CD4-positive, alpha-beta memory T cell (primary cell): ENCODE measurements around the gene ZNF529. TPM values are rescaled to one million over a fixed set of nuclear protein-coding genes. Genes with fewer than 3 reads are reported as not detected.
"Not testable (repeated sequence)": the region's sequence is repeated elsewhere in the genome, so short reads cannot be mapped to it uniquely, and the experiment has no call there.

Experiments
- CTCF ChIA-PET: fragments of 350-600 bp; sonication (Branson Sonifier 250); formaldehyde crosslinking; loops from one replicate; lab custom pipeline; 2021; ENCODE audit warnings: inconsistent platforms; ENCODE audit not compliant: partially characterized antibody; lab: Charles Lee
- POLR2A ChIA-PET: fragments of 350-600 bp; sonication (Branson Sonifier 250); formaldehyde crosslinking; loops from one replicate; lab custom pipeline; 2021; ENCODE audit not compliant: partially characterized antibody; lab: Charles Lee
- DNase-seq, 5 donors: peaks; one replicate each; pipeline versions ENCODE4 v3.0.0 to v3.0.0-alpha.2; 2020 to 2022; ENCODE audit warnings: mixed read lengths in 1 of 5
- H3K27ac ChIP-seq: one replicate; pipeline ENCODE4 v1.7.0; 2013; ENCODE audit warnings: low read depth, low read length
- H3K27me3 ChIP-seq: 2 replicates; pipeline ENCODE4 v1.7.0; 2013; ENCODE audit warnings: mild to moderate bottlenecking, low read length, moderate library complexity; ENCODE audit not compliant: insufficient read depth
- H3K36me3 ChIP-seq: 2 replicates; pipeline ENCODE4 v1.7.0; 2013; ENCODE audit warnings: mild to moderate bottlenecking, low read length, moderate library complexity; ENCODE audit not compliant: insufficient read depth
- H3K4me1 ChIP-seq: 2 replicates; pipeline ENCODE4 v1.7.0; 2013; ENCODE audit warnings: mild to moderate bottlenecking, low read length, moderate library complexity; ENCODE audit not compliant: insufficient read depth
- H3K4me3 ChIP-seq, 2 donors: one replicate each; pipeline ENCODE4 v1.7.0; 2013; ENCODE audit warnings: low read length in 2 of 2, mild to moderate bottlenecking in 1 of 2
- H3K9me3 ChIP-seq, 2 donors: one replicate each; pipeline ENCODE4 v1.7.0; 2013; ENCODE audit warnings: low read length in 2 of 2, control low read depth in 1 of 2; ENCODE audit not compliant: control insufficient read depth in 1 of 2
- H3K27ac Mint-ChIP-seq, 7 donors: one replicate each; pipeline ENCODE4 v1.8.0; 2020 to 2021; ENCODE audit warnings: mixed read lengths in 7 of 7, mild to moderate bottlenecking in 6 of 7, inconsistent platforms in 3 of 7, moderate library complexity in 3 of 7
- H3K27me3 Mint-ChIP-seq, 2 donors: one replicate each; pipeline ENCODE4 v1.8.0; 2020 to 2021; ENCODE audit warnings: mixed read lengths in 2 of 2
- H3K36me3 Mint-ChIP-seq, 2 donors: one replicate each; pipeline ENCODE4 v1.8.0; 2020 to 2021; ENCODE audit warnings: mixed read lengths in 2 of 2, inconsistent platforms in 1 of 2, mild to moderate bottlenecking in 1 of 2
- H3K4me1 Mint-ChIP-seq, 4 donors: one replicate each; pipeline ENCODE4 v1.8.0; 2020 to 2021; ENCODE audit warnings: mixed read lengths in 4 of 4, mild to moderate bottlenecking in 1 of 4
- H3K4me3 Mint-ChIP-seq, 8 donors: one replicate each; pipeline ENCODE4 v1.8.0; 2020 to 2021; ENCODE audit warnings: mixed read lengths in 8 of 8, mild to moderate bottlenecking in 7 of 8, moderate library complexity in 6 of 8, inconsistent platforms in 3 of 8
- H3K9me3 Mint-ChIP-seq, 8 donors: one replicate each; pipeline ENCODE4 v1.8.0; 2020 to 2021; ENCODE audit warnings: mixed read lengths in 8 of 8, mild to moderate bottlenecking in 5 of 8, inconsistent platforms in 3 of 8, moderate library complexity in 1 of 8
- intact Hi-C: fragments of 100-400 bp; cut with micrococcal nuclease; formaldehyde crosslinking; loops from one replicate; pipeline ENCODE4 v1.15.1; 2023
- polyA plus RNA-seq, 2 donors: library from polyadenylated mRNA; unstranded; fragments of 300-500 nt; fragmentation: Illumina TruSeq; gene quantifications; one replicate each; pipeline ENCODE4 v1.2.3, GENCODE V29; 2021
- total RNA-seq, 2 experiments: library from RNA; stranded (reverse); gene quantifications; one replicate each; pipeline ENCODE4 v1.2.3, GENCODE V29; 2021

The ZNF529 gene
- total RNA-seq = 10 to 100 TPM; 32.8 to 33.5 TPM
- polyA plus RNA-seq = 1 to 10 TPM; 7.9 to 8.8 TPM

DNA sequence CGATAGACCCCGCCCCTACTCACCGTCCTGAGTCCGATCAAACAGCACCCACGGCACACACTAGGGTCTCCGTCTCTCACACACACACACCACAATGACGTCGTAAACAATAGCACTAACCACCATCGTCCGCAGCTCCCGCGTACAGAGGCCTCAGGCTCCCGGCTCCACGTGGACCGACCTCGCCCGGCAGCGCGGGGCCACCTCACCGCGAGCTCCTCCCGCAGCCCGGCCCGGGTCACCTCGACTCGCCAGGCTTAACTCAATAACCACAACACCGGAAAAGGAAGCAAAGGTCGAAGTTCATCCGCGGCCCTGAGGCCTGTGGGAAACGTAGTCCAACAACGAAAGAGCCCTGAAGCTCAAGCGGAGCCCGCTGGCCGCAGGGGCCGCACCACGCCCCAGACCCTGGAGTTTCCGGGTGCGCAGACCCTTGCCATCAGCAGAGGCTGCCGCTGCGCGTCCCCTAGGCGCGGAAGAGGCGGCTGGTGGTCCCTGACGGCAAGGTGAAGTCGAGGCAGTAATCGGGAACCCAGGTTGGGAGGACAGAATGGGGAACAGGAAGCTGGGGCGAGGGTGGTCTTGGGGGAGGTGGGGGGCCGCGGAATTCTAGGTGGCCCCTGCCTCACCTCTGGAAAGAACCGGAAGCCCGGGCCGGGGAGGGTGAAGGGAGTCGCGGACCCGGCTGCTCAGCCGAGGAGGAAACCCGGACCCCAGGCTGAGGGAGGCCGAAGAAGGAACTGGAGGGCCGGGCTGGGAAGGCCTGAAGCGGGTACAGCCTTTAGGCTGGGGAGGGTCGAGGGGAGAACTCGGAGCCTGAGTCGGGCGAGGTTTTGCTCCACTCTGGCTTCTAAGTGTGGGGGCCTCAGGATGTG is at the start of gene ZNF529:
TSS of gene ZNF529 (minus strand) at position 273 of the 875 bp plus-strand sequence. CDS start 946 bp downstream, outside the sequence.
- intact Hi-C loops = loop anchor here (1.0 to 10.0 kb wide), 6 partner anchors 32 to 896 kb away; partner anchors contain the start of genes ZNF260, ZNF382, ZNF461 and ZNF566
- Mint-ChIP-seq H3K36me3 (peaks cover 47 to 58% of the 10 kb centered on the region in 2 donors), H3K27ac (peak within 1 kb of the TSS; percentile 93 to 100 (median 98)), H3K9me3 (peaks cover 0 to 26% (median 8%) of the 10 kb centered on the region in 8 donors), H3K4me1 (peaks cover 25 to 39% (median 34%) of the 10 kb centered on the region in 4 donors), H3K4me3 (peak within 1 kb of the TSS; percentile 89 to 98 (median 96)), H3K27me3 (no peaks in the 10 kb centered on the region)
- Histone ChIP-seq H3K27me3 (no peaks in the 10 kb centered on the region), H3K36me3 (peaks cover 10% of the 10 kb centered on the region), H3K4me3 (peak within 1 kb of the TSS; percentile 70 to 86), H3K27ac (peak within 1 kb of the TSS; percentile 95), H3K9me3 (no peaks in the 10 kb centered on the region), H3K4me1 (peaks cover 22% of the 10 kb centered on the region)
- CTCF ChIA-PET = no interaction called here
- POLR2A ChIA-PET = interaction anchor here (0.6 to 2.9 kb wide), 18 partner anchors 12 to 1710 kb away, joined by 3 to 40 read pairs (median 4); partner anchors contain the start of genes POLR2I, TBCB, ZFP14 and ZNF146
- DNase-seq = peak; percentile 86 to 98 (median 89)

DNA sequence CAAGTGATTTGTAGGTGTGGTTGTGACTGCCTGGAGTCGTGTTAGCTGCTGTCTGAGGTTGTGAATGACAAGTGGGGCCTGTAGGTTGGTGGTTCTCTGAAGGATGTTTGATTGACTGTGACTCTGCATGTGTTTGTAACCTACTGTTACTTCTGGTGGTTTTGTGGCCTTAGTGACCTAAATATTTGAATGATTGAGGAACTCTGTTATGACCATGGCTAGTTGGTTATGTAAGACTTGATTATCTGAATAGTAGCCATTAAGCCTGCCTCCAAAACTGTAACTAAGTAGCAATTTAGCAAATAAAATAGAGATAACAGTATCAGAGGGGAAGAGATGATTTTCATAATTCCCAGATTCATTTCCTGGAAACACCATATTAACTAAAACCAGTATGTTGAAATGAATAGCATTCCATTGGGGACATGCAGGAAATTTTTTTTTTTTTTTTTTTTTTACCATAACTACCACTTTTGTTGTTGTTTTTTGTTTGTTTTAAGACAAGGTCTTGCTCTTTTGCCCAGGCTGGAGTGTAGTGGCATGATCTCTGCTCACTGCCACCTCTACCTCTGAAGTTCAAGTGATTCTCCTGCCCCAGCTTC is 32.9 kb upstream of the ZNF529 start:
- H3K27me3 ChIP-seq = no peaks in the 10 kb centered on the region
- no peak for DNase-seq
- peaks cover 16% of the 10 kb centered on the region for H3K4me1 ChIP-seq
- no peaks in the 10 kb centered on the region for H3K36me3 ChIP-seq
- ChIA-PET POLR2A (interaction anchor here (0.7 to 2.6 kb wide), 21 partner anchors 9 to 901 kb away, joined by 3 to 40 read pairs (median 6); partner anchors contain the start of genes ZFP14, ZNF146, ZNF260 and ZNF345), CTCF (interaction anchor here (1.5 kb wide), 1 partner anchor 78 kb away, joined by 8 read pairs; the partner anchor contains the start of gene ZNF260)
- peaks cover 0 to 26% (median 8%) of the 10 kb centered on the region in 8 donors for H3K9me3 Mint-ChIP-seq
- peaks cover 42 to 43% of the 10 kb centered on the region in 2 donors for H3K36me3 Mint-ChIP-seq
- H3K27ac ChIP-seq = peak overlapping the region; percentile 91
- H3K9me3 ChIP-seq = no peaks in the 10 kb centered on the region
- intact Hi-C loops = loop anchor here (1.0 to 10.0 kb wide), 9 partner anchors 33 to 473 kb away; partner anchors contain the start of genes ZNF146, ZNF260, ZNF420 and ZNF461
- peak overlapping the region; percentile 82 to 98 (median 92) for H3K27ac Mint-ChIP-seq
- H3K4me3 ChIP-seq = peak overlapping the region; percentile 32 to 85
- peak overlapping the region; percentile 90 to 99 (median 96) for H3K4me3 Mint-ChIP-seq
- peaks cover 17 to 33% (median 23%) of the 10 kb centered on the region in 4 donors for H3K4me1 Mint-ChIP-seq
- H3K27me3 Mint-ChIP-seq = peaks cover 0 to 1% of the 10 kb centered on the region in 2 donors

DNA sequence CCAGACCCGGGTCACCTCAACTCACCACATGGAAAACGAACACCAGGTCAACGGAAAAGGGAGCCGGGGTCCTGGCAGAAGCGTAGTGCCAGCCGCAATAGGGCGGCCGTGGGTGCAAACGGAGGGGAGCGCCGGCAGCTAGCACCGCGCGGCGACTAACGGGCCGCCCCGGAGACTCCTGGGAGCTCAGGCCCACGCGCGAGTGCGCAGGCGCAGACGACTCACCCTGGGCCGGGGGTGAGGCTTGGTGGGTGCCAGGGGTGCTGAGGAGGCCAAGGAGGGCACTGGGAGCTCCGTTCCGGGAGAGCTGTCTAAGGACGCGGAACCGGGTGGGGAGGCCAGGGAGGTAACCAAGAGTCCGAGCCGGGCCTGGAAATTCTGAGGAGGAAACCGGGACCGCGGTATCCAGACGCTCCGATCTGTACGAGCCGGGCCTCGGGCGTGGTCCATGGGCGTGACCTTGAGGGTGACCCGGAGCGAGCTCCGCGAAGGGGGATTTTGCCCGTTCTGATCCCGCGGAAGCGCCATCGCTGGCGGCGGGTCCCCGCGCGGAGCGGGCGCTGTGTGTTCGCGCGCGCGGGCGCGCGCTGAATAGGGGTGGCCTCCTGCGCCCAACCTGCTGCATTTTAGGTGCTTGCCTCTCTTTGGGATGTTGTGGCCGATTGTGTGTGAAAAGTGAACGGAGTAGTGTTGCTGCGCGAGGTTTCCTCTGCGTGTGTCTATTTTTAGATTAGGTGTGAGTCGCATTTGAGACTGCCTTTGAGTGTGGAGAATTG is 32.2 kb upstream of the ZNF529 start, which contains the start of gene ZNF382:
TSS of gene ZNF382 (plus strand) at position 213 of the 776 bp plus-strand sequence. CDS start 4,602 bp downstream, outside the sequence.
- H3K4me3 ChIP-seq = peak within 1 kb of the TSS; percentile 32 to 85
- POLR2A ChIA-PET = interaction anchor here (0.6 to 2.6 kb wide), 28 partner anchors 9 to 1052 kb away, joined by 3 to 40 read pairs (median 5); partner anchors contain the start of genes ZFP14, ZNF146, ZNF260 and ZNF345
- peak within 1 kb of the TSS; percentile 90 to 99 (median 96) for H3K4me3 Mint-ChIP-seq
- peaks cover 0 to 26% (median 6%) of the 10 kb centered on the region in 8 donors for H3K9me3 Mint-ChIP-seq
- H3K36me3 ChIP-seq = no peaks in the 10 kb centered on the region
- peaks cover 17 to 33% (median 23%) of the 10 kb centered on the region in 4 donors for H3K4me1 Mint-ChIP-seq
- no peaks in the 10 kb centered on the region for H3K9me3 ChIP-seq
- H3K27me3 ChIP-seq = no peaks in the 10 kb centered on the region
- peaks cover 0 to 1% of the 10 kb centered on the region in 2 donors for H3K27me3 Mint-ChIP-seq
- intact Hi-C loops = loop anchor here (1.0 to 10.0 kb wide), 9 partner anchors 32 to 474 kb away; partner anchors contain the start of genes ZNF146, ZNF260, ZNF420 and ZNF461
- H3K27ac Mint-ChIP-seq = peak within 1 kb of the TSS; percentile 82 to 98 (median 92)
- peaks cover 35 to 40% of the 10 kb centered on the region in 2 donors for H3K36me3 Mint-ChIP-seq
- DNase-seq = peak; percentile 85 to 89 (median 86)
- peak within 1 kb of the TSS; percentile 91 for H3K27ac ChIP-seq
- peaks cover 16% of the 10 kb centered on the region for H3K4me1 ChIP-seq
- CTCF ChIA-PET = interaction anchor here (0.9 to 1.5 kb wide), 2 partner anchors 26 to 77 kb away, joined by 3 to 8 read pairs; partner anchors contain the start of gene ZNF260

DNA sequence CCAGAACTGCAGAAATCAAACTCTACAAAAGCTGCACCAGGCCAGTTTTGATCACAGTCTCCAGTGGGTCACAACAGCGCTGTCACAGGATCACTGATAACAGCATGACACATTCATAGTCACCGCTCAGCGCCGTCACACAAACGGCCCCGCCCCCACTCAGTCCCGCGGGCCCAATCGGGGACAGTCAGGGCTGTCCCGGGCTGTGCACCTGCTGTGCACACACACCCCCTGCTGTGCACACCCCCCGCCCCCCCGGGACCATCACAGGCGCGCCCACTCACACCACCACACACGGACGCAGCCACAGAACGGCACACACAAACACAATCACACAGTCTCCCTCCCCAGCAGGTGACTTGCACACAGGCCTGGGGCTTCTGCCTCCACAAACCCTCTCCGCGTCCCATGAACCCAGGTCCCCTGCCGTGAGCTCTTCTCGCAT is 31.6 kb upstream of the ZNF529 start:
- peaks cover 0 to 23% (median 5%) of the 10 kb centered on the region in 8 donors for H3K9me3 Mint-ChIP-seq
- H3K36me3 ChIP-seq = no peaks in the 10 kb centered on the region
- no peaks in the 10 kb centered on the region for H3K27me3 ChIP-seq
- intact Hi-C loops = loop anchor here (1.0 to 10.0 kb wide), 11 partner anchors 32 to 474 kb away; partner anchors contain the start of genes ZNF146, ZNF260, ZNF420 and ZNF461
- no peaks in the 10 kb centered on the region for H3K9me3 ChIP-seq
- H3K4me3 Mint-ChIP-seq = peak overlapping the region; percentile 90 to 99 (median 96)
- peak overlapping the region; percentile 32 to 85 for H3K4me3 ChIP-seq
- DNase-seq = peak; percentile 78 to 94 (median 85)
- POLR2A ChIA-PET = interaction anchor here (0.6 to 2.6 kb wide), 26 partner anchors 8 to 902 kb away, joined by 3 to 40 read pairs (median 5); partner anchors contain the start of genes ZFP14, ZNF146, ZNF260 and ZNF345
- H3K4me1 Mint-ChIP-seq = peaks cover 17 to 33% (median 23%) of the 10 kb centered on the region in 4 donors
- H3K27me3 Mint-ChIP-seq = peaks cover 0 to 1% of the 10 kb centered on the region in 2 donors
- H3K27ac ChIP-seq = peak overlapping the region; percentile 91
- peak overlapping the region; percentile 82 to 98 (median 92) for H3K27ac Mint-ChIP-seq
- peaks cover 16% of the 10 kb centered on the region for H3K4me1 ChIP-seq
- CTCF ChIA-PET = interaction anchor here (0.9 to 1.5 kb wide), 2 partner anchors 25 to 76 kb away, joined by 3 to 8 read pairs; partner anchors contain the start of gene ZNF260
- H3K36me3 Mint-ChIP-seq = peaks cover 29 to 35% of the 10 kb centered on the region in 2 donors

DNA sequence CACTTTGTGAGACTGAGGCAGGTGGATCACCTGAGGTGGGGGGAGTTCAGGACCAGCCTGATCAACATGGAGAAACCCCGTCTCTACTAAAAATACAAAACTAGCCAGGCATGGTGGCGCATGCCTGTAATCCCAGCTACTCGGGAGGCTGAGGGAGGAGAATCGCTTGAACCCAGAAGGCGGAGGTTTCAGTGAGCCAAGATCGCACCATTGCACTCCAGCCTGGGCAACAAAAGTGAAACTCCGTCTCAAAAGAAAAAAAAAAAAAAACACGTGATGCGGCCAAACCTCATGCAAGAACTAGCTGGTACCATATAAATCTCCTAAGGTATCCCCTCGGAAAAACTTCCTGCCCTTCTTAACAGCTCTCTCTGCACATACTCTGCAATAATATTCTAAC is 29.6 kb upstream of the ZNF529 start:
- intact Hi-C loops = loop anchor here (10.0 kb wide), 2 partner anchors 172 to 388 kb away; partner anchors contain the start of genes ZNF146, ZNF565 and ZNF850
- DNase-seq, H3K27me3 Mint-ChIP-seq, POLR2A ChIA-PET, H3K27me3 ChIP-seq, H3K4me3 ChIP-seq, H3K9me3 ChIP-seq, H3K4me3 Mint-ChIP-seq, H3K27ac ChIP-seq, H3K36me3 ChIP-seq, CTCF ChIA-PET: not testable (repeated sequence)
- Mint-ChIP-seq H3K27ac (peak overlapping the region in 3 of 7 donors; percentile 6 to 98 (median 82)), H3K36me3 (peaks cover 14 to 25% of the 10 kb centered on the region in 2 donors), H3K4me1 (peaks cover 17 to 33% (median 23%) of the 10 kb centered on the region in 4 donors), H3K9me3 (peaks cover 0 to 20% (median 3%) of the 10 kb centered on the region in 8 donors)
- H3K4me1 ChIP-seq = peaks cover 16% of the 10 kb centered on the region
